ENCODE data around the gene ADRA2B. TPM values are rescaled to one million over a fixed set of nuclear protein-coding genes. Genes with fewer than 3 reads are reported as not detected.
A peak's percentile ranks its signal among the peaks of the same experiment; 100 is the strongest.
"Not testable (repeated sequence)": the region's sequence is repeated elsewhere in the genome, so short reads cannot be mapped to it uniquely, and the experiment has no call there.

ADRA2B gene
- polyA plus RNA-seq, 3 donors, result 2.5 to 5.3 (median 3.8) TPM

- no peak for DNase-seq (ENCODE audit: low read depth in 3 of 3, low spot score in 2 of 3)
These were observed 34.6 kb upstream of the ADRA2B start for GRCh38 chr2:96150791-96151594.

GRCh38 chr2:96150007-96150640, 33.8 kb upstream of the ADRA2B start:
- DNase-seq (ENCODE audit: low read depth in 3 of 3, low spot score in 2 of 3), result no peak

- DNase-seq (ENCODE audit: low read depth in 3 of 3, low spot score in 2 of 3), result peak in 1 of 3 donors; percentile 53
These were observed 32.2 kb upstream of the ADRA2B start for GRCh38 chr2:96148410-96149217.

GRCh38 chr2:96147593-96148201, 31.3 kb upstream of the ADRA2B start:
- DNase-seq (ENCODE audit: low read depth in 3 of 3, low spot score in 2 of 3), result no peak

- DNase-seq (ENCODE audit: low read depth in 3 of 3, low spot score in 2 of 3), result no peak
These were observed 30.7 kb upstream of the ADRA2B start for GRCh38 chr2:96146881-96147592.

GRCh38 chr2:96146153-96146880, 29.9 kb upstream of the ADRA2B start:
- no peak for DNase-seq (ENCODE audit: low read depth in 3 of 3, low spot score in 2 of 3)

GRCh38 chr2:96145848-96146152, 29.4 kb upstream of the ADRA2B start:
- DNase-seq (ENCODE audit: low read depth in 3 of 3, low spot score in 2 of 3), result no peak

- DNase-seq (ENCODE audit: low read depth in 3 of 3, low spot score in 2 of 3), result peak in 1 of 3 donors; percentile 59
These were observed 28.9 kb upstream of the ADRA2B start, which contains the start of gene DUSP2 for GRCh38 chr2:96145036-96145847. Gene DUSP2, minus strand, starts transcription at chr2:96145440. Its CDS starts 86 bp downstream, at chr2:96145354.

GRCh38 chr2:96144481-96145035, 28.2 kb upstream of the ADRA2B start:
- DNase-seq (ENCODE audit: low read depth in 3 of 3, low spot score in 2 of 3), result no peak

GRCh38 chr2:96143848-96144480, 27.6 kb upstream of the ADRA2B start:
- no peak for DNase-seq (ENCODE audit: low read depth in 3 of 3, low spot score in 2 of 3)

- DNase-seq (ENCODE audit: low read depth in 3 of 3, low spot score in 2 of 3), result no peak
These were observed 27.0 kb upstream of the ADRA2B start for GRCh38 chr2:96143231-96143847.

GRCh38 chr2:96142217-96143113, 26.1 kb upstream of the ADRA2B start:
- no peak for DNase-seq (ENCODE audit: low read depth in 3 of 3, low spot score in 2 of 3)

- not testable (repeated sequence) for DNase-seq (ENCODE audit: low read depth in 3 of 3, low spot score in 2 of 3)
These were observed 25.2 kb upstream of the ADRA2B start for GRCh38 chr2:96141624-96141967.

GRCh38 chr2:96140941-96141623, 24.7 kb upstream of the ADRA2B start:
- no peak for DNase-seq (ENCODE audit: low read depth in 3 of 3, low spot score in 2 of 3)

GRCh38 chr2:96139181-96139758, 22.9 kb upstream of the ADRA2B start:
- DNase-seq (ENCODE audit: low read depth in 3 of 3, low spot score in 2 of 3), result no peak
